ENCODE measurements around the gene FOXN4.

GRCh38 chr12:109289004-109289403 lies 20.1 kb downstream of the FOXN4 start:
- TF ChIP-seq CTCF (IDR thresholded peaks at IDR 0.05): no peak
- no peak for TF ChIP-seq POLR2A (IDR thresholded peaks at IDR 0.05; ENCODE audit: low read depth)

Data from esophagus muscularis mucosa (tissue), 3 donors.